Measurements from ENCODE around the gene SRBD1.

DNA sequence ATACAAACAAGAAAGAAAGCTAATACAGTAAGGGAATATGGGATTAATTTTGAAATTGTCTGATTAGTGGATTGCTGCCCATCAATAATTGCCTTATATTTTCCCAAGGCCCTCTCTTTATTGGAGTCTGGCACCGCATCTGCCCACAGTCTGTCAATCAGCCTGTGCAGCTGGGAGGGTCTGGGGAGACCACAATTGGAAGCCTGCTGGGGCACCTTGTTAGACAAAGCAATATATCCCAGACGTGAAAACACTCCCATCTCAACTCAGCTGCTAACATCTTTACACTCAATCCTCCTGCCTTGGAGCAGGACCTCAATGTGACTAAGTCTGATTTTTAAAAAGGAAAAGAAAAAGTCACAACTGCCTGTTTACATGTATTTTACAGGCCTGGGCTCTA, 258.6 kb downstream of the SRBD1 start:
- TF ChIP-seq FOXJ3 (CRISPR knock-in tag; IDR thresholded peaks at IDR 0.05; ENCODE audit: borderline replicate concordance), result no peak
- TF ChIP-seq, protein P1, sequence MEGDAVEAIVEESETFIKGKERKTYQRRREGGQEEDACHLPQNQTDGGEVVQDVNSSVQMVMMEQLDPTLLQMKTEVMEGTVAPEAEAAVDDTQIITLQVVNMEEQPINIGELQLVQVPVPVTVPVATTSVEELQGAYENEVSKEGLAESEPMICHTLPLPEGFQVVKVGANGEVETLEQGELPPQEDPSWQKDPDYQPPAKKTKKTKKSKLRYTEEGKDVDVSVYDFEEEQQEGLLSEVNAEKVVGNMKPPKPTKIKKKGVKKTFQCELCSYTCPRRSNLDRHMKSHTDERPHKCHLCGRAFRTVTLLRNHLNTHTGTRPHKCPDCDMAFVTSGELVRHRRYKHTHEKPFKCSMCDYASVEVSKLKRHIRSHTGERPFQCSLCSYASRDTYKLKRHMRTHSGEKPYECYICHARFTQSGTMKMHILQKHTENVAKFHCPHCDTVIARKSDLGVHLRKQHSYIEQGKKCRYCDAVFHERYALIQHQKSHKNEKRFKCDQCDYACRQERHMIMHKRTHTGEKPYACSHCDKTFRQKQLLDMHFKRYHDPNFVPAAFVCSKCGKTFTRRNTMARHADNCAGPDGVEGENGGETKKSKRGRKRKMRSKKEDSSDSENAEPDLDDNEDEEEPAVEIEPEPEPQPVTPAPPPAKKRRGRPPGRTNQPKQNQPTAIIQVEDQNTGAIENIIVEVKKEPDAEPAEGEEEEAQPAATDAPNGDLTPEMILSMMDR (IDR thresholded peaks at IDR 0.05), result no peak
- no peak for TF ChIP-seq JUN (CRISPR knock-in tag; IDR thresholded peaks at IDR 0.05)
- TF ChIP-seq NR2C2 (CRISPR knock-in tag; IDR thresholded peaks at IDR 0.05), result no peak
- TF ChIP-seq TCF7 (CRISPR knock-in tag; IDR thresholded peaks at IDR 0.05; ENCODE audit: low read depth), result no peak
- TF ChIP-seq IRF1 (CRISPR knock-in tag; IDR thresholded peaks at IDR 0.05), result no peak
- no peak for TF ChIP-seq HMGA2 (CRISPR knock-in tag; IDR thresholded peaks at IDR 0.05)
- TF ChIP-seq, protein P2, sequence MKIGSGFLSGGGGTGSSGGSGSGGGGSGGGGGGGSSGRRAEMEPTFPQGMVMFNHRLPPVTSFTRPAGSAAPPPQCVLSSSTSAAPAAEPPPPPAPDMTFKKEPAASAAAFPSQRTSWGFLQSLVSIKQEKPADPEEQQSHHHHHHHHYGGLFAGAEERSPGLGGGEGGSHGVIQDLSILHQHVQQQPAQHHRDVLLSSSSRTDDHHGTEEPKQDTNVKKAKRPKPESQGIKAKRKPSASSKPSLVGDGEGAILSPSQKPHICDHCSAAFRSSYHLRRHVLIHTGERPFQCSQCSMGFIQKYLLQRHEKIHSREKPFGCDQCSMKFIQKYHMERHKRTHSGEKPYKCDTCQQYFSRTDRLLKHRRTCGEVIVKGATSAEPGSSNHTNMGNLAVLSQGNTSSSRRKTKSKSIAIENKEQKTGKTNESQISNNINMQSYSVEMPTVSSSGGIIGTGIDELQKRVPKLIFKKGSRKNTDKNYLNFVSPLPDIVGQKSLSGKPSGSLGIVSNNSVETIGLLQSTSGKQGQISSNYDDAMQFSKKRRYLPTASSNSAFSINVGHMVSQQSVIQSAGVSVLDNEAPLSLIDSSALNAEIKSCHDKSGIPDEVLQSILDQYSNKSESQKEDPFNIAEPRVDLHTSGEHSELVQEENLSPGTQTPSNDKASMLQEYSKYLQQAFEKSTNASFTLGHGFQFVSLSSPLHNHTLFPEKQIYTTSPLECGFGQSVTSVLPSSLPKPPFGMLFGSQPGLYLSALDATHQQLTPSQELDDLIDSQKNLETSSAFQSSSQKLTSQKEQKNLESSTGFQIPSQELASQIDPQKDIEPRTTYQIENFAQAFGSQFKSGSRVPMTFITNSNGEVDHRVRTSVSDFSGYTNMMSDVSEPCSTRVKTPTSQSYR (CRISPR knock-in tag; IDR thresholded peaks at IDR 0.05), result no peak
- no peak for TF ChIP-seq ZNF423 (CRISPR knock-in tag; IDR thresholded peaks at IDR 0.05)

Measured in WTC11 (cell line).